ENCODE results near the gene TMEM41B. TPM values are rescaled to one million over a fixed set of nuclear protein-coding genes. Genes with fewer than 3 reads are reported as not detected.

Gene TMEM41B
- total and polyA plus RNA-seq, 2 of the 8 experiments (the other 6 are each of a cell fraction or from before 2014, with no cell fraction given): 24.3 to 50.1 TPM

DNA sequence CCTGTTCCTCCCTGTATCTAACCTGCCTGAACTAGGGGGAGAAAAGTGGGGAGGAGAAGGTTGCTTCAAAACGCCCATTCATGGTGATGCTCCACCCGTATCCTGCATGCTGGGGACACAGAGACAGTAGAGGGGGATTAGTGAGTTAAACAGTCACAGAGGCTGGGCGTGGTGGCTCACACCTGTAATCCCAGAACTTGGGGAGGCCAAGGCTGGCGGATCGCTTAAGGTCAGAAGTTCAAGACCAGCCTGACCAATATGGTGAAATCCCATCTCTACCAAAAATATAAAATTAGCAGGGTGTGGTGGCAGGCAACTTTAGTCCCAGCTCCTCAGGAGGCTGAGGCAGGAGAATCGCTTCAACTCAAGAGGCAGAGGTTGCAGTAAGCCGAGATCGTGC lies 47.5 kb downstream of the TMEM41B start:
- Histone ChIP-seq H2AFZ (ENCODE audit: low read length) (no peak overlapping the region), H3K4me2 (ENCODE audit: insufficient read depth in 1 of 2, low read depth in 2 of 2, low read length in 2 of 2) (no peak overlapping the region), H3K27me3 (replicated peaks in 1 of 4; ENCODE audit: control insufficient read depth in 3 of 4, extremely low read depth in 1 of 4, insufficient read depth in 3 of 4, low read length in 3 of 4) (no peaks in the 10 kb centered on the region), H3K4ac (replicated peaks; ENCODE audit: insufficient read length, low read depth, low read length) (no peak overlapping the region), H4K8ac (ENCODE audit: extremely low read depth, insufficient read depth, low read length) (no peak overlapping the region), H3K56ac (replicated peaks; ENCODE audit: insufficient read length, low read depth, low read length) (no peak overlapping the region), H4K91ac (replicated peaks; ENCODE audit: insufficient read length, low read length) (no peak overlapping the region), H2BK5ac (ENCODE audit: low read depth, low read length) (no peak overlapping the region), H3K79me1 (ENCODE audit: low read depth, low read length) (no peaks in the 10 kb centered on the region; the same call in 1 of the 2 replicates), H3K23ac (ENCODE audit: insufficient read length) (no peak overlapping the region), H3K27ac (ENCODE audit: low read depth, low read length) (no peak overlapping the region), H3K23me2 (ENCODE audit: low read depth, low read length) (peaks cover 16% of the 10 kb centered on the region), H3K79me2 (ENCODE audit: control insufficient read depth in 1 of 2, insufficient read depth in 2 of 2, low read length in 2 of 2) (peaks cover 7 to 24% of the 10 kb centered on the region in 2 experiments; a peak in 3 of 4 replicates), H3K14ac (ENCODE audit: insufficient read length) (no peak overlapping the region), H4K5ac (ENCODE audit: insufficient read length, low read depth, low read length) (no peak overlapping the region), H2AK5ac (ENCODE audit: low read depth, low read length) (0 out of 2 replicates have a peak overlapping the region, but pooled peaks have one; percentile 17), H3K9ac (replicated peaks in 1 of 4; ENCODE audit: extremely low read depth in 1 of 4, low read depth in 3 of 4, low read length in 3 of 4) (no peak overlapping the region), H3K4me1 (replicated peaks in 1 of 4; ENCODE audit: control insufficient read depth in 3 of 4, insufficient read depth in 4 of 4, low read length in 3 of 4) (peaks cover 2 to 4% (median 3%) of the 10 kb centered on the region in 4 experiments; a peak in 3 of 7 replicates), H4K20me1 (replicated peaks in 1 of 2; ENCODE audit: control insufficient read depth in 1 of 2, insufficient read depth in 2 of 2, low read length in 2 of 2) (peaks cover 2 to 5% of the 10 kb centered on the region in 2 experiments), H3K9me3 (ENCODE audit: insufficient read depth in 2 of 2, low read depth in 1 of 2, low read length in 1 of 2) (no peaks in the 10 kb centered on the region), H2BK15ac (ENCODE audit: low read length) (no peak overlapping the region), H3K18ac (ENCODE audit: extremely low read depth, low read length) (no peak overlapping the region), H2BK20ac (ENCODE audit: low read length) (0 out of 2 replicates have a peak overlapping the region, but pooled peaks have one; percentile 82), H3K36me3 (ENCODE audit: control insufficient read depth in 2 of 4, insufficient read depth in 4 of 4, low read length in 3 of 4) (no peaks in the 10 kb centered on the region), H2BK120ac (replicated peaks; ENCODE audit: low read depth, low read length) (no peak overlapping the region), H3K4me3 (ENCODE audit: extremely low read depth in 1 of 4, insufficient read depth in 2 of 4, low read depth in 3 of 4, low read length in 4 of 4) (no peak overlapping the region), H2BK12ac (ENCODE audit: low read depth, low read length) (no peak overlapping the region)
- FAIRE-seq: no peak
- DNase-seq (ENCODE audit: low read depth in 1 of 2, low spot score in 2 of 2): no peak
- 89% methylated on average over 8 of the region's 8 CpGs; no CpG with 5 or more reads in 1 of the 2 experiments for WGBS, 2 experiments (ENCODE audit: extremely low coverage in 1 of 2, insufficient coverage in 1 of 2, insufficient read length in 1 of 2, insufficient replicate concordance in 2 of 2, low coverage in 1 of 2, low lambda C conversion rate in 2 of 2, missing lambda C conversion rate in 1 of 2)
- CTCF ChIA-PET (ENCODE audit: partially characterized antibody): interaction anchor here (3.1 kb wide), 1 partner anchor 11 kb away, joined by 16 read pairs; no protein-coding TSS in a partner anchor
- POLR2A ChIA-PET (ENCODE audit: partially characterized antibody): interaction anchor here (0.5 to 4.0 kb wide), 3 partner anchors 10 to 142 kb away, joined by 3 to 18 read pairs (median 4); no protein-coding TSS in a partner anchor
- TF ChIP-seq POLR2A (IDR thresholded peaks at IDR 0.05; ENCODE audit: control extremely low read depth in 1 of 2, low read depth in 2 of 2, low read length in 2 of 2) (no peak), RXRA (IDR thresholded peaks at IDR 0.05; ENCODE audit: insufficient read depth, low read depth, low read length) (no peak), BCL11A (IDR thresholded peaks at IDR 0.05; ENCODE audit: low read depth in 2 of 2, low read length in 2 of 2) (no peak), CREB1 (IDR thresholded peaks at IDR 0.05) (no peak), ZNF274 (IDR thresholded peaks at IDR 0.05; ENCODE audit: borderline replicate concordance, extremely low read depth, low read length) (no peak), POLR2AphosphoS5 (IDR thresholded peaks at IDR 0.05; ENCODE audit: low read depth, low read length) (no peak), KDM1A (IDR thresholded peaks at IDR 0.05; ENCODE audit: borderline replicate concordance, low read length) (no peak), RFX5 (IDR thresholded peaks at IDR 0.05; ENCODE audit: borderline replicate concordance, low read depth, low read length) (no peak), TAF7 (optimal IDR thresholded peaks at IDR 0.05; ENCODE audit: borderline replicate concordance, low read depth, low read length) (no peak), EGR1 (IDR thresholded peaks at IDR 0.05; ENCODE audit: borderline replicate concordance, low read depth, low read length) (no peak), TCF12 (IDR thresholded peaks at IDR 0.05; ENCODE audit: low read depth, low read length) (no peak), POU5F1 (IDR thresholded peaks at IDR 0.05; ENCODE audit: low read depth, low read length) (no peak), SP4 (IDR thresholded peaks at IDR 0.05; ENCODE audit: low read length) (no peak)
- TF ChIP-seq, protein P1, sequence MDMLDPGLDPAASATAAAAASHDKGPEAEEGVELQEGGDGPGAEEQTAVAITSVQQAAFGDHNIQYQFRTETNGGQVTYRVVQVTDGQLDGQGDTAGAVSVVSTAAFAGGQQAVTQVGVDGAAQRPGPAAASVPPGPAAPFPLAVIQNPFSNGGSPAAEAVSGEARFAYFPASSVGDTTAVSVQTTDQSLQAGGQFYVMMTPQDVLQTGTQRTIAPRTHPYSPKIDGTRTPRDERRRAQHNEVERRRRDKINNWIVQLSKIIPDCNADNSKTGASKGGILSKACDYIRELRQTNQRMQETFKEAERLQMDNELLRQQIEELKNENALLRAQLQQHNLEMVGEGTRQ (IDR thresholded peaks at IDR 0.05; ENCODE audit: low read length): no peak

Measured in H1 (cell line).